Endothelial cell of umbilical vein (primary cell): Measurements from ENCODE around the gene TDRD10. TPM values are rescaled to one million over a fixed set of nuclear protein-coding genes. Genes with fewer than 3 reads are reported as not detected.

ENCODE experiments used
- BruUV-seq: library from RNA; stranded (reverse); fragments of 400-500 nt; replicated peaks from 2 replicates; lab custom pipeline; 2021; lab: Mats Ljungman, UMichigan
- CTCF ChIA-PET: fragments of 300-600, 350-600 bp; sonication (Branson Sonifier 250); formaldehyde crosslinking; loops from one replicate; lab custom pipeline; 2021; ENCODE audit warnings: antibody characterized with exemption, inconsistent platforms; lab: Charles Lee
- POLR2A ChIA-PET: fragments of 300-600, 350-600 bp; sonication (Branson Sonifier 250); formaldehyde crosslinking; loops from one replicate; lab custom pipeline; 2021; ENCODE audit warnings: antibody characterized with exemption, inconsistent platforms; lab: Charles Lee
- DNase-seq: peaks from one replicate; pipeline ENCODE4 v3.0.0-alpha.2; 2011; ENCODE audit warnings: low read depth, low spot score
- FAIRE-seq: peaks from 2 replicates; lab custom pipeline; 2011; peaks lifted over from hg19 to GRCh38; lab: Jason Lieb, UNC
- H2AFZ ChIP-seq: 2 replicates; pipeline ENCODE4 v1.6.0; 2012; ENCODE audit warnings: low read depth, low read length, control low read depth, inconsistent platforms
- H3K27ac ChIP-seq: 2 replicates; pipeline ENCODE4 v1.5.1; 2011; ENCODE audit warnings: low read depth, mild to moderate bottlenecking, control low read depth, low read length, moderate library complexity; ENCODE audit not compliant: insufficient read depth
- H3K27me3 ChIP-seq, 2 experiments: 2 replicates each; pipeline versions ENCODE4 v1.6.0 to v1.6.1; 2011; ENCODE audit warnings: low read length in 2 of 2, mixed read lengths in 1 of 2; ENCODE audit not compliant: control insufficient read depth in 2 of 2, insufficient read depth in 2 of 2
- H3K36me3 ChIP-seq, 2 experiments: 2 replicates in 1 of 2; 3 replicates in 1 of 2; pipeline ENCODE4 v1.5.1; 2011; ENCODE audit warnings: low read length in 2 of 2, mild to moderate bottlenecking in 1 of 2, moderate library complexity in 1 of 2; ENCODE audit not compliant: control insufficient read depth in 2 of 2, insufficient read depth in 2 of 2; ENCODE audit errors: extremely low read depth in 1 of 2
- H3K4me1 ChIP-seq: 3 replicates; pipeline ENCODE4 v1.5.1; 2011; ENCODE audit warnings: mild to moderate bottlenecking, low read length; ENCODE audit not compliant: control insufficient read depth, insufficient read depth; ENCODE audit errors: extremely low read depth
- H3K4me2 ChIP-seq: 2 replicates; pipeline ENCODE4 v1.6.1; 2011; ENCODE audit warnings: low read length, control low read depth, mixed read lengths; ENCODE audit not compliant: insufficient read depth
- H3K4me3 ChIP-seq, 3 experiments: fragments of 200-600 bp in 1 of 3; sonication (generic), shearing (Covaris generic) in 1 of 3; replicated peaks in 1 of 3; 2 replicates each; pipeline ENCODE4 v1.5.1; 2011 to 2016; ENCODE audit warnings: control low read depth in 3 of 3, low read length in 3 of 3, mild to moderate bottlenecking in 2 of 3, inconsistent platforms in 1 of 3, low read depth in 1 of 3, moderate library complexity in 1 of 3; ENCODE audit not compliant: insufficient read depth in 1 of 3
- H3K79me2 ChIP-seq: 2 replicates; pipeline ENCODE4 v1.6.0; 2012; ENCODE audit warnings: low read length, inconsistent platforms; ENCODE audit not compliant: control insufficient read depth, insufficient read depth
- H3K9ac ChIP-seq: replicated peaks from 2 replicates; pipeline ENCODE3; 2011; ENCODE audit warnings: low read length, control low read depth; ENCODE audit not compliant: insufficient read depth; ENCODE audit errors: extremely low read depth
- H3K9me1 ChIP-seq: replicated peaks from 3 replicates; pipeline ENCODE4 v1.6.0; 2011; ENCODE audit warnings: mild to moderate bottlenecking, low read length; ENCODE audit not compliant: control insufficient read depth, insufficient read depth; ENCODE audit errors: extremely low read depth
- H3K9me3 ChIP-seq: replicated peaks from 2 replicates; pipeline ENCODE4 v1.5.1; 2012; ENCODE audit warnings: low read length, inconsistent platforms; ENCODE audit not compliant: control insufficient read depth, insufficient read depth
- H4K20me1 ChIP-seq: replicated peaks from 2 replicates; pipeline ENCODE3; 2011; ENCODE audit warnings: mild to moderate bottlenecking, low read length; ENCODE audit not compliant: control insufficient read depth, insufficient read depth; ENCODE audit errors: extremely low read depth
- CTCF ChIP-seq, 2 donors: IDR thresholded peaks; 1 replicate in 1 of 2; 2 replicates in 1 of 2; pipeline ENCODE4 v1.5.1; 2011; ENCODE audit warnings: low read length in 2 of 2, mild to moderate bottlenecking in 2 of 2, moderate library complexity in 2 of 2, control low read depth in 1 of 2, inconsistent platforms in 1 of 2, low read depth in 1 of 2; ENCODE audit not compliant: insufficient read depth in 1 of 2; ENCODE audit errors: extremely low read depth in 1 of 2
- EZH2 ChIP-seq: IDR thresholded peaks from 2 replicates; pipeline ENCODE4 v1.6.1; 2012; ENCODE audit warnings: borderline replicate concordance, low read depth, mild to moderate bottlenecking, moderate library complexity, low read length, inconsistent platforms; ENCODE audit not compliant: severe bottlenecking
- FOS ChIP-seq: IDR thresholded peaks from 2 replicates; pipeline ENCODE4 v1.6.1; 2011; ENCODE audit warnings: mild to moderate bottlenecking, low read length, moderate library complexity, borderline replicate concordance; ENCODE audit not compliant: insufficient read depth
- GATA2 ChIP-seq: IDR thresholded peaks from 2 replicates; pipeline ENCODE4 v1.7.0; 2011; ENCODE audit warnings: low read depth, mild to moderate bottlenecking, moderate library complexity, mixed read lengths, low read length; ENCODE audit not compliant: insufficient read length, insufficient read depth
- JUN ChIP-seq: IDR thresholded peaks from 2 replicates; pipeline ENCODE4 v1.6.1; 2011; ENCODE audit warnings: borderline replicate concordance, low read depth; ENCODE audit not compliant: insufficient read length, insufficient read depth
- MAX ChIP-seq: IDR thresholded peaks from 2 replicates; pipeline ENCODE4 v1.6.1; 2011; ENCODE audit not compliant: insufficient read depth, insufficient read length
- MYC ChIP-seq: IDR thresholded peaks from one replicate; pipeline ENCODE4 v1.6.1; 2011; ENCODE audit warnings: mild to moderate bottlenecking, low read depth, low read length
- POLR2A ChIP-seq: IDR thresholded peaks from 2 replicates; pipeline ENCODE4 v1.6.1; 2012; ENCODE audit warnings: low read depth, mild to moderate bottlenecking, control low read depth, low read length
- POLR2AphosphoS5 ChIP-seq: IDR thresholded peaks from 2 replicates; pipeline ENCODE4 v1.6.1; 2012; ENCODE audit warnings: low read depth, mild to moderate bottlenecking, control low read depth, low read length, moderate library complexity; ENCODE audit not compliant: insufficient read depth
- dilution Hi-C: fragments of 300-500 bp; cut with MboI; formaldehyde crosslinking; loops from one replicate; pipeline ENCODE4 v1.15.0; 2019; ENCODE audit warnings: low sequenced_read_pairs; ENCODE audit not compliant: extremely low pct_ligation_motif_present
- intact Hi-C: fragments of 100-400 bp; cut with micrococcal nuclease; formaldehyde crosslinking; loops from one replicate; pipeline ENCODE4 v1.10.0; 2022
- polyA plus RNA-seq, 4 experiments: library from polyadenylated mRNA; depleted of rRNA in 3 of 4; stranded (reverse) in 3 of 4; unstranded in 1 of 4; fragments of >200 nt; gene quantifications; 2 replicates each; pipeline versions ENCODE4 v1.2.1 to v1.2.3, GENCODE V29; 2011 to 2012; ENCODE audit warnings: missing spikeins in 1 of 4
- total RNA-seq: library from RNA; stranded (reverse); gene quantifications from 2 replicates; pipeline ENCODE4 v1.2.3, GENCODE V29; 2021

The TDRD10 gene
- total and polyA plus RNA-seq, 2 donors (not counting 3 experiments of a cell fraction or from before 2014, with no cell fraction given): 6.1 to 9.1 TPM

- no peaks in the 10 kb centered on the region for H3K27me3 ChIP-seq
- H3K9me1 ChIP-seq: no peaks in the 10 kb centered on the region
- no peaks in the 10 kb centered on the region for H3K9me3 ChIP-seq
- no peaks in the 10 kb centered on the region for H4K20me1 ChIP-seq
- H3K4me2 ChIP-seq: peak overlapping the region; percentile 45
- peak overlapping the region; percentile 85 for H3K27ac ChIP-seq
- FAIRE-seq: peak; percentile 89
- intact Hi-C loops: loop anchor here (1.0 to 10.0 kb wide), 3 partner anchors 8 to 490 kb away; partner anchors contain the start of genes CKS1B and SHC1
- ChIA-PET POLR2A (interaction anchor here (0.5 to 1.7 kb wide), 6 partner anchors 8 to 309 kb away, joined by 4 to 16 read pairs (median 8); no protein-coding TSS in a partner anchor), CTCF (interaction anchor here (0.8 to 8.9 kb wide), 14 partner anchors 8 to 459 kb away, joined by 3 to 489 read pairs (median 4); partner anchors contain the start of genes IL6R, SHE and TDRD10)
- peaks cover 63% of the 10 kb centered on the region for H3K4me1 ChIP-seq
- peak; percentile 99 for DNase-seq
- H3K4me3 ChIP-seq: no peak overlapping the region
- peaks cover 14% of the 10 kb centered on the region for H3K79me2 ChIP-seq
- H2AFZ ChIP-seq: no peak overlapping the region
- H3K9ac ChIP-seq: peak overlapping the region; percentile 67
- dilution Hi-C loops: no loop called here
- BruUV-seq: no TSS peak
- peaks cover 8 to 28% of the 10 kb centered on the region in 2 experiments for H3K36me3 ChIP-seq
- TF ChIP-seq EZH2 (no peak), FOS (peak; percentile 51), MAX (no peak), GATA2 (peak; percentile 51), CTCF (IDR thresholded peaks at IDR 0.05; ENCODE audit: extremely low read depth in 1 of 2, insufficient read depth in 1 of 2, low read depth in 1 of 2, low read length in 2 of 2) (no peak), MYC (no peak), POLR2A (peak; percentile 55), JUN (peak; percentile 71), POLR2AphosphoS5 (peak; percentile 91)
These were observed 16.9 kb upstream of the TDRD10 start for GRCh38 chr1:154485106-154485505.
